HFFc6 (cell line): ENCODE data around the gene ADCY6. TPM values are rescaled to one million over a fixed set of nuclear protein-coding genes. Genes with fewer than 3 reads are reported as not detected.

Experiments
- DNase-seq: peaks from one replicate; pipeline ENCODE4 v3.0.0-alpha.2; 2018
- H3K27ac Mint-ChIP-seq: 2 replicates; pipeline ENCODE4 v1.8.0; 2020; ENCODE audit warnings: mild to moderate bottlenecking, mixed read lengths
- H3K27me3 Mint-ChIP-seq: 2 replicates; pipeline ENCODE4 v1.8.0; 2021; ENCODE audit warnings: mild to moderate bottlenecking, moderate library complexity, mixed read lengths; ENCODE audit not compliant: insufficient read depth
- H3K36me3 Mint-ChIP-seq: 2 replicates; pipeline ENCODE4 v1.8.0; 2021; ENCODE audit warnings: low read depth, mixed read lengths
- H3K4me1 Mint-ChIP-seq: 2 replicates; pipeline ENCODE4 v1.8.0; 2020; ENCODE audit warnings: low read depth, mixed read lengths
- H3K4me3 Mint-ChIP-seq: 2 replicates; pipeline ENCODE4 v1.8.0; 2020; ENCODE audit warnings: mild to moderate bottlenecking, moderate library complexity, mixed read lengths
- H3K9me3 Mint-ChIP-seq: 2 replicates; pipeline ENCODE4 v1.8.0; 2020; ENCODE audit warnings: mild to moderate bottlenecking, mixed read lengths
- CTCF ChIP-seq: fragments of 200-600 bp; sonication (generic); IDR thresholded peaks from 2 replicates; pipeline ENCODE4 v1.5.0; 2021; ENCODE audit warnings: antibody characterized with exemption, mild to moderate bottlenecking
- total RNA-seq, 6 experiments: library from RNA; stranded (reverse); fragmentation: NEBNext Ultra II Directional; extraction: Animal tissue kit (Norgen Biotek cat#: 25700); gene quantifications; 2 replicates in 1 of 6; 3 replicates in 5 of 6; pipeline ENCODE4 v1.2.3, GENCODE V29; 2021

ADCY6 gene
- total RNA-seq, 6 experiments from 2014 or later, result 20.3 to 31.6 (median 22.4) TPM

- DNase-seq, result no peak
- no peaks in the 10 kb centered on the region; the same call in 1 of the 2 replicates for H3K36me3 Mint-ChIP-seq
- peaks cover 28% of the 10 kb centered on the region for H3K4me1 Mint-ChIP-seq
- TF ChIP-seq CTCF, result no peak
- H3K27ac Mint-ChIP-seq, result no peak overlapping the region
- no peaks in the 10 kb centered on the region; the same call in 1 of the 2 replicates for H3K27me3 Mint-ChIP-seq
- no peak overlapping the region for H3K4me3 Mint-ChIP-seq
- H3K9me3 Mint-ChIP-seq, result no peaks in the 10 kb centered on the region
Observed at GRCh38 chr12:48807981-48808380, 19.1 kb upstream of the ADCY6 start.

- TF ChIP-seq CTCF, result no peak
- H3K36me3 Mint-ChIP-seq, result no peaks in the 10 kb centered on the region
- no peaks in the 10 kb centered on the region for H3K4me1 Mint-ChIP-seq
- no peak overlapping the region for H3K4me3 Mint-ChIP-seq
- H3K27ac Mint-ChIP-seq, result no peak overlapping the region
- no peak for DNase-seq
- H3K27me3 Mint-ChIP-seq, result no peaks in the 10 kb centered on the region; the same call in none of the 2 replicates
- H3K9me3 Mint-ChIP-seq, result no peaks in the 10 kb centered on the region
Observed at GRCh38 chr12:48803675-48804074, 14.8 kb upstream of the ADCY6 start.

GRCh38 chr12:48800971-48801370 is 12.1 kb upstream of the ADCY6 start:
- Mint-ChIP-seq H3K4me3 (no peak overlapping the region), H3K36me3 (no peaks in the 10 kb centered on the region), H3K27me3 (no peaks in the 10 kb centered on the region; the same call in none of the 2 replicates), H3K9me3 (no peaks in the 10 kb centered on the region), H3K27ac (no peak overlapping the region), H3K4me1 (peaks cover 10% of the 10 kb centered on the region)
- no peak for TF ChIP-seq CTCF
- no peak for DNase-seq

GRCh38 chr12:48800457-48800856 is 11.6 kb upstream of the ADCY6 start:
- no peak for TF ChIP-seq CTCF
- Mint-ChIP-seq H3K4me1 (peaks cover 15% of the 10 kb centered on the region), H3K4me3 (no peak overlapping the region), H3K36me3 (no peaks in the 10 kb centered on the region), H3K9me3 (no peaks in the 10 kb centered on the region), H3K27ac (no peak overlapping the region), H3K27me3 (no peaks in the 10 kb centered on the region; the same call in none of the 2 replicates)
- no peak for DNase-seq

- no peaks in the 10 kb centered on the region for H3K36me3 Mint-ChIP-seq
- H3K27ac Mint-ChIP-seq, result no peak overlapping the region
- no peak for DNase-seq
- no peak overlapping the region for H3K4me3 Mint-ChIP-seq
- no peak for TF ChIP-seq CTCF
- H3K27me3 Mint-ChIP-seq, result no peaks in the 10 kb centered on the region; the same call in 1 of the 2 replicates
- H3K9me3 Mint-ChIP-seq, result no peaks in the 10 kb centered on the region
- H3K4me1 Mint-ChIP-seq, result peaks cover 26% of the 10 kb centered on the region
Observed at GRCh38 chr12:48796976-48797375, 8.1 kb upstream of the ADCY6 start.
